NCI-H82 treated with DMSO at 0.1 percent for 48 hours (cell line): ENCODE measurements around the gene CMIP.
A peak's percentile ranks its signal among the peaks of the same experiment; 100 is the strongest.

ENCODE experiments used
- DNase-seq: peaks from one replicate; lab custom pipeline; 2025; ENCODE audit not compliant: unreplicated experiment; lab: John Stamatoyannopoulos, UW

Gene CMIP

GRCh38 chr16:81710596-81710995, 266.0 kb downstream of the CMIP start:
- no peak for DNase-seq

DNA sequence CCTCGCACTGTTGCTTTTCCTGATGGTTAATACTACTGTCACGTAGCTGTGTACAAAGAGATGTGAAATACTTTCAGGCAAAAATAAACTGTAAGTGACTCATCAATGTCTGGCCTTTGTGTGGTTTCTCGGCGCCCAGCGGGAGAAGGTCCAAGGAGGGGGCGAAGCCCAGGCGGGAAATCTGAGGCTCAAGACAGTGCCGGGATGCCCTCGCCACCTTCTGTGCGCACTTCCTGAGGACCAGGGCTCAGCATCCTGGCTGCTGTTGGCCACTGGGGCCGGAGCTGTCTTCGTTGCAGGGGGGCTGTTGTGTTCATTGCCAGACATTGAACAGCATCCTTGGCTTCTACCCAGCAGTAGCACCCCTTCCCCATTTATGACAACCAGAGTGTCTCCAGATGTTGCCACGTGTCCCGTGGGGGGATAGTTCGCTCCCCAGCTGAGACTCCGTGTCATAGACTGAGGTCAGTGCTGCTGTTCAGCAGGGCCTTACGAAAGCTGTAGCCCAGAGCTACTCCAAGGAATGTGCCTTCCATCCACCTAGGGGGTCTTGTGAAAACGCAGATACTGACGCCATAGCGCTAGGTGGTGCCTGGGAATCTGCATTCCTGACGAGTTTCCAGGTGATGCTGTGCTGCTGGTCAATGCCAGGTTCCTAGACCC, 267.2 kb downstream of the CMIP start:
- no peak for DNase-seq

- no peak for DNase-seq
Measured at GRCh38 chr16:81712681-81713080, 268.1 kb downstream of the CMIP start.

- DNase-seq: no peak
Measured at GRCh38 chr16:81713295-81713772, 268.7 kb downstream of the CMIP start.

GRCh38 chr16:81713796-81714195, 269.2 kb downstream of the CMIP start:
- DNase-seq: no peak

GRCh38 chr16:81714583-81714982, 270.0 kb downstream of the CMIP start:
- no peak for DNase-seq

DNA sequence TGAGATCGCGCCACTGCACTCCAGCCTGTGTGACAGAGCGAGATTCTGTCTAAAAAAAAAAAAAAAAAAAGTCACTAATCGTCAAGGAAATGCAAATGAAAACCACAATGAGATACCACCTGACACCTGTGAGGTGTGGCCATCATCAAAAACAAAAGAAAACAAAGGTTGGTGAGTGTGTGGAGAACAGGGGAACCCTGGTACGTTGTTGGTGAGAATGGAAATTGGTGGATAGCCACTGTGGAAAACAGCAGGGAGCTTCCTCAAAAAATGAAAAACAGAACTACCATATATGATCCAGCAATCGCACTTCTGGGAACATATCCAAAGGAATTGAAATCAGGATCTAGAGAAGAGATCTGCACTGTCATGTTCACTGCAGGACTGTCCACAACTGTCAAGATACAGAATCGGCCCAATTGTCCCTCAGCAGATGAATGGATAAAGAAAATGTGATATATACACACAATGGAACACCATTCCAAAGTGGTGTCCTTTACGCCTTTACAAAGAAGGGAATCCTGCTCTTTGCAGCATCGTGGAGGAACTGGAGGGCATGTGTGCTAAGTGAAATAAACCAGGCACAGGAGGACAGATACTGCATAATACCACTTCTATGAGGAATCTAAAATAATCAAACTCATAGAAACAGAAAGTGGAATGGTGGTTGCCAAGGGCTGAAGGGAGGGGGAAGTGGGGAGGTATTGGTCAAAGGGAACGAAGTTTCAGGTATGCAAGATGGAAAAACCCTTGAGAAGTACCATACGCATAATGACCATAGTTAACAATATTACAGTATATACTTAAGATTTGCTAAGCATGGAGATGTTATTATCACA, 271.0 kb downstream of the CMIP start:
- no peak for DNase-seq

DNA sequence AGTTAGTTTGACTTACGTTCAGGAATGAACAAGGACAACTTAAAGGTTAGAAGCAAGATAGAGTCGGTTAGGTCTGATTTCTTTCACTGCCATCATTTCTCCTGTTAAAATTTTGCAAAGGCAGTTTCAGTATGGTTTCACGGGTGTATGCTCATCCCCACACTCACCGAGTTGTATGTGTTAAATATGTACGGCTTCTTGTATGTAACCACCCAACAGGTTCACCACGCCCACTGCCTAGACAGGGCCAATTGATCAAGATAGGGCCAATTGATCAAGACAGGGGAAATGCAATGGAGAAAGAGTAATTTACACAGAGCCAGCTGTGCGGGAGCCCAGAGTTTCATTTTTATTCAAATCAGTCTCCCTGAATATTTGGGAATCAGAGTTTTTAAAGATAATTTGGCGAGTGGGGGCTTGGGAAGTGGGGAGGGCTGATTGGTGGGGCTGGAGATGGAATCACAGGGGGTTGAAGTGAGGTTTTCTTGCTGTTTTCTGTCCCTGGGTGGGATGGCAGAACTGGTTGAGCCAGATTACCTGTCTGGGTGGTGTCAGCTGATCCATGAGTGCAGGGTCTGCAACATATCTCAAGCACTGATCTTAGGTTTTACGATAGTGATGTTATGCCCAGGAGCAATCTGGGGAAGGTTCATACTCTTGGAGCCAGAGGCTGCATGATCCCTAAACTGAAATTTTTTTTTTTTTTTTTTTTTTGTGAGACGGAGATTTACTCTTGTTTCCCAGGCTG, 272.0 kb downstream of the CMIP start:
- DNase-seq: no peak

DNA sequence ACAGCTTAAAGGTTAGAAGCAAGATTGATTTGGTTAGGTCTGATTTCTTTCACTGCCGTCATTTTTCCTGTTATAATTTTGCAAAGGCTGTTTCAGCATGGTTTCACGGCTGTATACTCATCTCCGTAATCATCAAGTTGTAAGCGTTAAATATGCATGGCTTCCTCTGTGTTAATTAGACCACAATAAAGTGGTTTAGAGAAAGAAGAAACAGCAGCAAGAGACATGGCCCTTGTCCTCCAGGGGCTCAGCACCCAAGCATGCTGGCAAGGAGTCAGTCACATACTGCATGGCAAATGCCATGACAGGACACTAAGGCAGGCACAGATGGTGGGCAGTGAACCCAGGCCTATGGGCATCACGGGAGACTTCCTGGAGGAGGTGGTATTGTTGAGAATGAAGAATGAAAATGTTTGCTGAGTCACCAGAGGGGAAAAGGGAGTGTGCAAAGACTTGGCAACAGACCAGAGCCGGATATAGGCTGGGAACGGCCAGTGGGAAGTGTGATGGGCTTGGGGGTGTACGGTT, 273.1 kb downstream of the CMIP start:
- DNase-seq: no peak

DNA sequence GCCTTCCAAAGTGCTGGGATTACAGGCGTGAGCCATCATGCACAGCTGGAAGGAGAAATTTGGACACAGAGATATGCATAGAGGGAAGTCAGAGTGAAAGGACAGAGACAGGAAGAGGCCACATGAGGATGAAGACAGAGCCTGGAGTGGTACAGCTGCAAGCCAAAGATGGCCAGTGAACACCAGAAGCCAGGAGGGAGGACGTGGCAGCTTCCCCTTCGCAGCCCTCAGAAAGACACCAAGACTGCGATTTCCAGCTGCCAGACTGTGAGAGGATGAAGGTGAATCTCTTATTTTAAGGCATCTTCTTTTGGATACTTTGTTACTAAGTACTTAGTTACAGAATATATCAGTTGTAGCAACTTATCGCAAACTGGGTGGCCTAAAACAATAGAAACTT, 274.0 kb downstream of the CMIP start:
- no peak for DNase-seq

GRCh38 chr16:81719993-81720392, 275.4 kb downstream of the CMIP start:
- DNase-seq: no peak

DNA sequence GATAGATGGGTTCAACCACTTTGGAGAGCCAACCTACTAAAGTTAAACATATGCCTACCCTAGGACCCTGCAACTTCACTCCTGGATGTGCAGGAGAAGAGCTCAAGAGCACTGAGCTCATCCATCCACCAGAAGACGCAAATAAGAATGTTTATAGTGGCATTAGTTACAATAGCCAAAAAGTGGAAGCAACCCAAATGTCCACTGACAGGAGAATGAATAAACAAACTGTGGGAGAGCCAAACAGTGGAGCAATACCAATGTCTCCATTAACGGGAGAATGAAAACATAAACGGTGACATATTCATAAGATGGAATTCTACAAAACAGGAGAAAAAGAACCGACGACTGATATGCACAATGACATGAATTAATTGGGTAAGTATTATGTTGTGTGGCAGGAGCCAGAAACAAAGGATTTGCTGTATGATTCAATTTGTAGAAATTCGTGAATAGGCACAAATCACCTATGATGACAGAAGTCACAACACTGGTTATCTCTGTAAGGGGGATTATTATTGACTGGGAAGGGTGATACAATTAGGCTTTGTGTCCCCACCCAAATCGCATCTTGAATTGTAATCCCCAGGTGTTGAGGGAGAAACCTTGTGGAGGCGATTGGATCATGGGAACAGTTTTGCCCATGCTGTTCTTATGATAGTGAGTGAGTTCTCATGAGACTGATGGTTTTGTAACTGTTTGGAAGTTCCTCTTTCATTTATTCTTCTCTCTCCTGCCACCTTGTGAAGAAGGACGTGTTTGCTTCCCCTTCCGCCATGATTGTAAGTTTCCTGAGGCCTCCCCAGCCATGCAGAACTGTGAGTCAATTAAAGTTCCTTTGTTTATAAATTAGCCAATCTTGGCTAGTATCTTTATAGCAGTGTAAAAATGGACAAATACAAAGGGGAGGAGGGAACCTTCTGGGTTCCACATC, 276.6 kb downstream of the CMIP start:
- DNase-seq: no peak

GRCh38 chr16:81723098-81723723, 278.6 kb downstream of the CMIP start:
- peak; percentile 63 for DNase-seq

GRCh38 chr16:81728435-81728834, 283.8 kb downstream of the CMIP start:
- no peak for DNase-seq

DNA sequence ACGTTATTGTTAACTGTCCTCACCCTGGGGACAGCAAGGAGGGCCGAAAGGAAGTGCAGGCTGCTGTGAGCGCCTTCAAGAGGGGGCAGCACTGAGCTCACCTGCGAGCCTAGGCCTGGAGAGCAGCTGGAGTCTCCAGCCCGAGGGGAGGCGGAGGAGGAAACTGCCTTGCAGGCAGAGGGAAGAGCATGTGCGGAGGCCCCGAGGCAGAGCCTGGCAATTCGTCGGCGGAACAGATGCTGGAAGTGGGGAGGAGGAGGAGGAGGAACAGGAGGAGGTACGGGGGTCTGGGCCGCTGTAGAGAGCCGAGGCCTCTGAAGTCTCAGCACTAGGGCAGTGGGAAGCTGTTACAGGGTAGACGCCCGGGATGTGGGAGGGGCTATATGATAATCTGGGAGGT, 284.8 kb downstream of the CMIP start:
- DNase-seq: no peak

DNA sequence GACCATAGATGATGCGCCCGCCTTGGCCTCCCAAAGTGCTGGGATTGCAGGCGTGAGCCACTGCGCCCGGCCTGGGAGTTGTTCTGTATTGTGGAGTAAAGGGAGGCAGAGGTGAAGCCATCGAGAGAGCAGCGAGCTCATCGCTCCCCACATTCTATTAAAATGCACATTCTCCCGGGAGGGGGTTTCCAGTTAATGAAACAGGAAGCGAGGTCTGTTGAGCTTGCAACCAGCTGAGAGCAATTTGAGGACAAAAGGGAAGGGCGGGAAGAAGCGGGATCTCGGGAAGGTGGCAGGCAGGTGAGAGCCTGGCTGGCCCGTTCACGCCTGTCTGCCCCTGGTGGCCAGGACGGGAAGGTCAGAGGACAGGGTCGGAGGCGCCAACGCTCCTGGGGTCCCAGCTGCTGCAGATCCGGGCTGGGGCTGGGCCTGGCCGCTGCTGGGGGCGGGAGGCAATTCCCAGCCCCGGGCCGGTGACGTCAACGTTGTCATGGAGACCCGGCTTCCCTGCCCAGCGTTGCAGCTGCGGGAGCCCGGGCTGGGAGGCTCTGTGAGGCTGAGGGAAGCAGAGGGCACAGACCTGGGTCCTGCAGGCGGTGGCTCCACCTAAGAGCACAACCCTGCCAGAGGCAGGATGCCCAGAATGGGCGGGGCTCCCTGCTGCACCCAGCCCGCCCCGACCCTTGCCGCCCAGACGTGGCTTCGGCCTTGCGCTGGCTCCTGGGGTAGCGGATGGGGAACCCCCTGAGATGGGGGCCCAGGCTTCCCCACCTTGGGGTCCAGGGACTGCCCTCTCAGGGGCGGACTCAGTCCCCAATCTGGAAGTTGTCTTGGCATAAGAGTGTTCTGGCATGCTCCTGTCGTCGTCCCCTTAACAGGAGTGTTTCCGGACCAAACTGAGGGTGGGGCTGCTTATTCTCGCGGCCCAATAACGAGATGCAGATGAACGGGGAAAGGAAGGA, 285.8 kb downstream of the CMIP start:
- DNase-seq: peak; percentile 29

- DNase-seq: no peak
Measured at GRCh38 chr16:81731649-81732048, 287.0 kb downstream of the CMIP start.

GRCh38 chr16:81732699-81733098, 288.1 kb downstream of the CMIP start:
- DNase-seq: no peak

DNA sequence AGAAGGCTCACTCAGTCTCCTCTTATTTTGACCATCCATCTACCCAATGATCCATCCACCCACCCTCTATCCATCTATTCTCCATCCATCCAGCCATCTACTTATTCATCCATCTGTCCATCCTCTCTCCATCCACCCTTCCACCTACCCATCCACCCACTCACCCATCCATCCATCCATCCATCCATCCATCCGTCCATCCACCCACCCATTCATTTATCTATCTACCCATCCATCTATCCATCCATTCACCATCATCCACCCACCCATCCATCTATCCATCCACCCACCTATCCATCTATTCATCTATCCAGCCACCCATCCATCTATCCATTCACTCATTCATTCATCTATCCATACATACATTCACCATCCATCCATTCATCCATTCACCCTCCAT, 288.7 kb downstream of the CMIP start:
- DNase-seq: no peak
